Skeletal muscle satellite cell (primary cell): ENCODE results near the gene DOCK4. TPM values are rescaled to one million over a fixed set of nuclear protein-coding genes. Genes with fewer than 3 reads are reported as not detected.
"Not testable (repeated sequence)": the region's sequence is repeated elsewhere in the genome, so short reads cannot be mapped to it uniquely, and the experiment has no call there.

ENCODE experiments used
- H3K27me3 ChIP-seq: 2 replicates; pipeline ENCODE4 v1.7.0; 2013; ENCODE audit warnings: low read length; ENCODE audit not compliant: control insufficient read depth, insufficient read depth
- H3K36me3 ChIP-seq: 2 replicates; pipeline ENCODE4 v1.7.0; 2013; ENCODE audit warnings: mild to moderate bottlenecking, control low read depth, low read length; ENCODE audit not compliant: insufficient read depth
- H3K4me1 ChIP-seq: 2 replicates; pipeline ENCODE4 v1.7.0; 2013; ENCODE audit warnings: low read length; ENCODE audit not compliant: control insufficient read depth, insufficient read depth
- H3K4me2 ChIP-seq: 2 replicates; pipeline ENCODE4 v1.7.0; 2013; ENCODE audit warnings: mild to moderate bottlenecking, low read length
- H3K4me3 ChIP-seq: 2 replicates; pipeline ENCODE4 v1.7.0; 2013; ENCODE audit warnings: low read length
- H3K9ac ChIP-seq: 2 replicates; pipeline ENCODE4 v1.7.0; 2013; ENCODE audit warnings: mild to moderate bottlenecking, low read depth, low read length, moderate library complexity
- H3K9me3 ChIP-seq: replicated peaks from 2 replicates; pipeline ENCODE4 v1.7.0; 2013; ENCODE audit warnings: mild to moderate bottlenecking, control low read depth, low read length
- total RNA-seq: library from RNA; depleted of rRNA; stranded (reverse); fragments of >200 nt; gene quantifications from 2 replicates; pipeline ENCODE4 v1.2.3, GENCODE V29; 2012; rRNA removed

Gene DOCK4, protein sequence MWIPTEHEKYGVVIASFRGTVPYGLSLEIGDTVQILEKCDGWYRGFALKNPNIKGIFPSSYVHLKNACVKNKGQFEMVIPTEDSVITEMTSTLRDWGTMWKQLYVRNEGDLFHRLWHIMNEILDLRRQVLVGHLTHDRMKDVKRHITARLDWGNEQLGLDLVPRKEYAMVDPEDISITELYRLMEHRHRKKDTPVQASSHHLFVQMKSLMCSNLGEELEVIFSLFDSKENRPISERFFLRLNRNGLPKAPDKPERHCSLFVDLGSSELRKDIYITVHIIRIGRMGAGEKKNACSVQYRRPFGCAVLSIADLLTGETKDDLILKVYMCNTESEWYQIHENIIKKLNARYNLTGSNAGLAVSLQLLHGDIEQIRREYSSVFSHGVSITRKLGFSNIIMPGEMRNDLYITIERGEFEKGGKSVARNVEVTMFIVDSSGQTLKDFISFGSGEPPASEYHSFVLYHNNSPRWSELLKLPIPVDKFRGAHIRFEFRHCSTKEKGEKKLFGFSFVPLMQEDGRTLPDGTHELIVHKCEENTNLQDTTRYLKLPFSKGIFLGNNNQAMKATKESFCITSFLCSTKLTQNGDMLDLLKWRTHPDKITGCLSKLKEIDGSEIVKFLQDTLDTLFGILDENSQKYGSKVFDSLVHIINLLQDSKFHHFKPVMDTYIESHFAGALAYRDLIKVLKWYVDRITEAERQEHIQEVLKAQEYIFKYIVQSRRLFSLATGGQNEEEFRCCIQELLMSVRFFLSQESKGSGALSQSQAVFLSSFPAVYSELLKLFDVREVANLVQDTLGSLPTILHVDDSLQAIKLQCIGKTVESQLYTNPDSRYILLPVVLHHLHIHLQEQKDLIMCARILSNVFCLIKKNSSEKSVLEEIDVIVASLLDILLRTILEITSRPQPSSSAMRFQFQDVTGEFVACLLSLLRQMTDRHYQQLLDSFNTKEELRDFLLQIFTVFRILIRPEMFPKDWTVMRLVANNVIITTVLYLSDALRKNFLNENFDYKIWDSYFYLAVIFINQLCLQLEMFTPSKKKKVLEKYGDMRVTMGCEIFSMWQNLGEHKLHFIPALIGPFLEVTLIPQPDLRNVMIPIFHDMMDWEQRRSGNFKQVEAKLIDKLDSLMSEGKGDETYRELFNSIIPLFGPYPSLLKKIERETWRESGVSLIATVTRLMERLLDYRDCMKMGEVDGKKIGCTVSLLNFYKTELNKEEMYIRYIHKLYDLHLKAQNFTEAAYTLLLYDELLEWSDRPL (N-terminal part only)
- total RNA-seq = 12.2 and 23.6 TPM in 2 replicates

DNA sequence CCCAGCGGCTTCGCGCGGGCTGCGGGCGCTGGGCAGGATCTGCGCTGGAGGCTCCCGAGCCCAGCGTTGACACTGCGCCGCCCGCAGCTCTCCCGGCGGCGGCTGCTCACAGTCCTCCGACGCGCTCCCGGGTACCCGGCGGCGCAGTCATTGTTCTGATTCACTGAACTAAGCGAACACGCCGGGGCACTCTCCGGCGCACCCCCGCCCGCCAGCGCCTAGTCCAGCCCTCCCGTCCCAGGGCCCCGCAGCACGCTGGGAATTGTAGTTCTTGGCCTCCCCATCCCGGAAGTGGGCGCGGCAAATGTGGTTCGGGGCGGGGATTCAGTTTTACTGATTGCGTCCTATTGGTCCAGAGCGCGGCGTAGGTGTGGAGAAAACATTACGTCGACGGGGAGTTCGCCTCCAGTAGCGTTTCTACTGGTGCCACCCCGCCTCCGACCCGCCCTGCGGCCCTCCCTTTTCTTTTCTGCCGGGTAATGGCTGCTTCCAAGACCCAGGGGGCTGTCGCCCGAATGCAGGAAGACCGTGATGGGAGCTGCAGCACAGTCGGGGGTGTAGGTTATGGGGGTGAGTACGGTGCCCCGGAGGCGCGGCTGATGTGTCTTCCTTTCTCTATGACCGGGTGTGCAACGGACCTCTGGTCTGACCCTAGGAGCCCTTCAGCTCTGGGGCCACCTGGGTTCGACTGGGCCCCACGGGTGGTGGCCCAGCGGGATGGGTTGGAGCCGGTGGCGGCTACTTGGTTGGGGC lies at the start of gene DOCK4, which contains the start of gene ZNF277:
Gene DOCK4, minus strand, starts transcription at position 162 of the 753 bp plus-strand sequence. CDS start 261 bp downstream, outside the sequence.
Gene ZNF277, plus strand, starts transcription at position 458 of the 753 bp plus-strand sequence. Its CDS starts 22 bp downstream, at position 480.
- Histone ChIP-seq H3K9me3 (no peaks in the 10 kb centered on the region), H3K36me3 (no peaks in the 10 kb centered on the region), H3K4me2 (peak within 1 kb of the TSS; percentile 87), H3K9ac (peak within 1 kb of the TSS; percentile 93), H3K4me3 (peak within 1 kb of the TSS; percentile 97), H3K4me1 (peaks cover 11% of the 10 kb centered on the region), H3K27me3 (no peaks in the 10 kb centered on the region)

DNA sequence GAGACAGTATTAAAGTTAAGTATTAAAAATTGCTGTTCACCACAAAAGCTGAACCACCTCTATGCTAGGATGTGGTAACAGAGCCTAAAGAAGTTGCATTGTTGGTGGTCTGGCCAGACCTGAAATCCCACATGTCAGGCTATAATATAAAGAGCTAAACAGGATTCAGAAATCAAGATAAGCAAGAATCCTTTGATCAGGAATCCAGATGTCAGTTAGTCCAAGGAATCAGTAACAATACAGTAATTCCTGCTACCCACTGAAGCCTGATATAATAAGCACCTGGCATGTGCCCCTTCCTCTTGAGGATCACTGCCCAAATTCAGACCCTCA lies 49.2 kb upstream of the DOCK4 start:
- H3K9ac ChIP-seq = no peak overlapping the region
- H3K4me3 ChIP-seq = no peak overlapping the region
- H3K9me3 ChIP-seq = no peaks in the 10 kb centered on the region
- no peak overlapping the region for H3K4me2 ChIP-seq
- no peaks in the 10 kb centered on the region for H3K4me1 ChIP-seq
- no peaks in the 10 kb centered on the region for H3K27me3 ChIP-seq
- no peaks in the 10 kb centered on the region for H3K36me3 ChIP-seq

DNA sequence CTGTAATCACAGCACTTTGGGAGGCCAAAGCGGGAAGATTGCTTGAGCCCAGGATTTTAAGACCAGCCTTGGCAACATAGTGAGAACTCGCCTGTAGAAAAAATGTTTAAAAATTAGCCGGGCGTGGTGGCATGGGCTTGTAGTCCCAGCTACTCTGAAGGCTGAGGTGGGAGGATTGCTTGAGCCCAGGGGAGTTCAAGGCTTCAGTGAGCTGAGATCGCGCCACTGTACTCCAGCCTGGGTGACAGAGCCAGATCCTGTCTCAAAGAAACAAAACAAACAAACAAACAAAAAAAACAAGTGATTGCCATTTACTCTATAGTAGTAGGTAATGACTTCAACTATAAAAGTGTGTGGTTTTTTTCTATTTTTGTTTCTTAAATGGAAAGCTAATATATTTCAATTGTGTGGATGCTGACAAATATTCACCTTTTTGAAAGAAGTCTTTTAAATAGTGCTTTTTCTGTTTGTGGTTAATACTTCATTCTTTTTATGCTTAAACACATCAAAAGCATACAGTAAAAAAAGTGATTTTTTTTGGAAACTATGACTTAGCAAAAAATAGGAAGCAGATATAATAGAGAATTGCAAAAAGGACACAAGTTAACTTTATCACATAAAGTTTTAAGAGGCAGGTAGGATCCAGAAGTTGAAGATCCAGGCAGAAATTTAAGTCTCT lies 48.6 kb upstream of the DOCK4 start:
- H3K4me3 ChIP-seq = no peak overlapping the region
- H3K4me2 ChIP-seq = no peak overlapping the region
- no peaks in the 10 kb centered on the region for H3K27me3 ChIP-seq
- no peaks in the 10 kb centered on the region for H3K4me1 ChIP-seq
- H3K9me3 ChIP-seq = no peaks in the 10 kb centered on the region
- no peaks in the 10 kb centered on the region for H3K36me3 ChIP-seq
- H3K9ac ChIP-seq = no peak overlapping the region

DNA sequence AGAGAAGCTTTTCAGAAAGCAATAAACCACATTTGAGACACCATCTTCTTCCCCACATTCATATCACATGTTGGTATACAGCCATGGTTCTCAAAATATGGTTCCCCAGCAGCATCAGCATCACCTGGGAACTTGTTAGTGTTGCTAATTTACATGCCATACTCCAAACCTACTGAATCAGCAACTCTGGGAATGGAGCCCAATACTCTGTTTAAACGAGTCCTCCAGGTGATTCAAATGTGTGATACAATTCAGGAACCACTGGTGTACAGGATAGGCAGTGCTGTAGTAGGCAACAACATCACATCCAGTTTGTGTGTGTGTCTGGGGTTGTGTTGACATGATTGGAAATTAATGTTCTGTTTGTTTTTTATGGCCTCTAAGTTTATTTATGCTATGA lies 48.0 kb upstream of the DOCK4 start:
- no peaks in the 10 kb centered on the region for H3K4me1 ChIP-seq
- H3K9ac ChIP-seq = no peak overlapping the region
- no peaks in the 10 kb centered on the region for H3K27me3 ChIP-seq
- no peak overlapping the region for H3K4me3 ChIP-seq
- no peaks in the 10 kb centered on the region for H3K36me3 ChIP-seq
- no peak overlapping the region for H3K4me2 ChIP-seq
- H3K9me3 ChIP-seq = no peaks in the 10 kb centered on the region

DNA sequence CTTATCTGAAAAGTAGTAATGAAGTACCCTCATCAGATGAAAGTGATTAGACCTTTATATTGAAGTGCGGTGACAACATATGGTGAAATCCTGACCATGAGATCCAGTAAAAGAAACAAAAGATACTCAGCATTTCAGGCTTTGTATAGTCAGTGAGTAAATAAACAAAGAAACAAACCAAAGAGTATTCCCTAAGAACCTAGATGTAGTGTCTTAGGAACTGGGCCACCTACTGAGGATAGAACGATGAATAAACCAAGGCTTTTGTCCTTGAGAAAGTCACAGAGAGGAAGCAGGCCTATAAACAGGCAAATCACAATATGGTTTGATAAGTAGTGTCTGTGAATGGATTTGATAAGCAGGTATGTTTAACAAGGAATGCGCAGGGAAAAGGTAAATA lies 46.5 kb upstream of the DOCK4 start:
- Histone ChIP-seq H3K4me2 (no peak overlapping the region), H3K4me3 (no peak overlapping the region), H3K9me3 (no peaks in the 10 kb centered on the region), H3K36me3 (no peaks in the 10 kb centered on the region), H3K4me1 (no peaks in the 10 kb centered on the region), H3K27me3 (no peaks in the 10 kb centered on the region), H3K9ac (no peak overlapping the region)

DNA sequence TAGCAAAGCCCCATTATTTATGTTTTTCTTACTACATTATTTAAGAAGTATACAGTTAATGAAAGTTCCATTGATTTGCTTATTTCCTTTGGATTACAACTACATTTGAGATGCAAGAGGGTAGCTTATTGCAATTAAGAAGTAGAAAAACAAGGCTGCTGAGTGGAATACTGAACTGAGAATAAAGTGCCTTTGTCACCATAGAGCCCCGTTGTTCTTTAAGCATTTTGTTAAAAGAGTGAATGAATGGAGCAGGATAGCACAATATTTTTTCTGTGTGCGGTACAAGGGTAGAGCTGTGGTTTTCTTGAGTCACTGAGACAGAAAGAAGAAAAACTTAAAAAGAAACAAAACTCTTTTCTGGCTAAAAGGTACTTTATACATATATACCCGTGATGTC lies 45.9 kb upstream of the DOCK4 start:
- Histone ChIP-seq H3K4me1 (no peaks in the 10 kb centered on the region), H3K9ac (no peak overlapping the region), H3K27me3 (no peaks in the 10 kb centered on the region), H3K9me3 (no peaks in the 10 kb centered on the region), H3K4me3 (no peak overlapping the region), H3K36me3 (no peaks in the 10 kb centered on the region), H3K4me2 (no peak overlapping the region)

DNA sequence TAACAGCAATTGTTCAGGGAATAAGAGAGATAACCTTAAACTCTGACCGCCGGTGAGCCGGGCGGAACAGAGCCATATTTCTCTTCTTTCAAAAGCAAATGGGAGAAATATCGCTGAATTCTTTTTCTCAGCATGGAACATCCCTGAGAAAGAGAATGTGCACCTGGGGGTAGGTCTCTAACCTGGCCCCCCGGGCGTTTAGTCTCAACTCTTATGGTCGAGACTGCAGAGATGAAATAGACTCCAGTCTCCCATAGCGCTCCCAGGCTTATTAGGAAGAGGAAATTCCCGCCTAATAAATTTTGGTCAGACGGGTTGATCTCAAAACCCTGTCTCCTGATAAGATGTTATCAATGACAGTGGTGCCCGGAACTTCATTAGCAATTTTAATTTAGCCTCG lies 43.8 kb upstream of the DOCK4 start:
- not testable (repeated sequence) for H3K9ac ChIP-seq, H3K9me3 ChIP-seq, H3K36me3 ChIP-seq, H3K4me3 ChIP-seq, H3K4me2 ChIP-seq, H3K4me1 ChIP-seq, H3K27me3 ChIP-seq

DNA sequence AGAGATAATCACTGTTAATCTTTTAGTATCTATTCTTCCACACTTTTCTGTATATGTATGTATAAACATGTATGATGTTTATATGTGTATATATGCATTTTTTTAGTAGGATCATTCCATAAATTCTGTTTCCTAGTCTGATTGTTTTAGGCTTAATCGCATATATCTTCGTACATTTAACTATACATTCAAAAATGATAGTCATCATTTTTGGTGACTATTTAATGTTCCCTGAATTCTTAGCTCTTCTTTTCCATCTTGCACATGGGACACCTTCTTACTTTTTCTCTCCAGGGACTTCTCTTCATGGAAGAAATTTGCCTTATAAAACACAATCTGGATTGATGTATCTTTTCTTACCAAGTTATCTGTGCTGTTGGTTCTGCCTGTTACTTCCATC lies 42.4 kb upstream of the DOCK4 start:
- Histone ChIP-seq H3K9me3 (no peaks in the 10 kb centered on the region), H3K36me3 (no peaks in the 10 kb centered on the region), H3K4me1 (no peaks in the 10 kb centered on the region), H3K4me3 (no peak overlapping the region), H3K27me3 (no peaks in the 10 kb centered on the region), H3K4me2 (no peak overlapping the region), H3K9ac (no peak overlapping the region)

DNA sequence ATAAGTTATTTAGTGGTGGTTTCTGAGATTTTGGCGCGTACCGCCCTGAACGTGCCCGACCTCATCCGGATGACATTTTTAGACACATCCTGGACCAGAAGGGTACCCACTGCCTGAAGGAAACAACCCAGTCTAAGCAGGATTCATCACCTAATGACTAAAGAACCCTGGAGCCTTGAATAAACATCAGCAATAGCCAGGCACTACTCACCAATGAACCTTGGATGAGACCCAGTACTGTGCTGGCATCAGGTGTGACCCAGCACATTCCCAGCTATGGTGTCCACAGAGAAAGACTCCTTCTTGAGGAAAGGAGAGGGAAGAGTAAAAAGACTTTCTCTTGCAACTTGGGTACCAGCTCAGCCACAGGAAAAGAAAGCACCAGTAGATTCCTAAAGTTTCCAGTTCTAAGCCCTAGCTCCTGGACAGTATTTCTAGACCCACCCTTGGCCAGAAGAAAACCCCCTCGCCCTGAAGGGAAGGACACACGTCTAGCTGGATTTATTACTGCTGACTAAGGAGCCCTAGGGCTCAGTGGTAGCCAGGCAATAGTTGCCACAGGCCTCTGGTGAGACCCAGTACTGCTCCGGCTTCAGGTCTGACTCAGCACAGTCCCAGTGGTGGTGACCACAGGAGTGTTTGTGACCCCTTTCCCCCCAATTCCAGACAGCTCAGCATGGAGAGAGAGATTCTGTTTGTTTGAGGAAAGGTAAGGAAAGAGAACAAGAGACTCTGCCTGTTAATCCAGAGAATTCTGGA lies 32.8 kb upstream of the DOCK4 start:
- Histone ChIP-seq H3K36me3 (no peaks in the 10 kb centered on the region), H3K4me2 (no peak overlapping the region), H3K27me3 (no peaks in the 10 kb centered on the region), H3K9ac (no peak overlapping the region), H3K4me3 (no peak overlapping the region), H3K9me3 (no peaks in the 10 kb centered on the region), H3K4me1 (peaks cover 10% of the 10 kb centered on the region)

DNA sequence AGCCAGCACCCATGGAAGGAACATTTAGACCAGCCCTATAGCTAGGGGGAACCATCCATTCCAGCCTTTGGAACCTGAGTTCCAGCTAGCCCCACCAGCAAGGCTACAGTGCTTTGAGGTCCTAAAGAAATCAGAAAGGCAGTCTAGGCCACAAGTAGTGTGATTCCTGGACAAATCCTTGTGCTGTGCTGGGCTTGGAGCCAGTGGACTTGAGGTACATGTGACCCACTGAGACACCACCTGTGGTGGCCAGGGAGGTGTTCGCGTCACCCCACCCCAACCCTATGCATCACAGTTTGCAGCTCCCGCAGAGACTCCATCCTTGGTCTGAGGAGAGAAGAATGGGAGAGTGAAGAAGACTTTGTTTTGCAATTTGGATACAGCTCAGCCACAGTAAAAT lies 32.1 kb upstream of the DOCK4 start:
- H3K36me3 ChIP-seq = no peaks in the 10 kb centered on the region
- H3K27me3 ChIP-seq = no peaks in the 10 kb centered on the region
- peaks cover 10% of the 10 kb centered on the region for H3K4me1 ChIP-seq
- no peak overlapping the region for H3K9ac ChIP-seq
- H3K9me3 ChIP-seq = no peaks in the 10 kb centered on the region
- no peak overlapping the region for H3K4me3 ChIP-seq
- H3K4me2 ChIP-seq = no peak overlapping the region
